ENCODE measurements around the gene MPRIP.

GRCh38 chr17:17153709-17154108, 111.5 kb downstream of the MPRIP start:
- TF ChIP-seq, protein P1, sequence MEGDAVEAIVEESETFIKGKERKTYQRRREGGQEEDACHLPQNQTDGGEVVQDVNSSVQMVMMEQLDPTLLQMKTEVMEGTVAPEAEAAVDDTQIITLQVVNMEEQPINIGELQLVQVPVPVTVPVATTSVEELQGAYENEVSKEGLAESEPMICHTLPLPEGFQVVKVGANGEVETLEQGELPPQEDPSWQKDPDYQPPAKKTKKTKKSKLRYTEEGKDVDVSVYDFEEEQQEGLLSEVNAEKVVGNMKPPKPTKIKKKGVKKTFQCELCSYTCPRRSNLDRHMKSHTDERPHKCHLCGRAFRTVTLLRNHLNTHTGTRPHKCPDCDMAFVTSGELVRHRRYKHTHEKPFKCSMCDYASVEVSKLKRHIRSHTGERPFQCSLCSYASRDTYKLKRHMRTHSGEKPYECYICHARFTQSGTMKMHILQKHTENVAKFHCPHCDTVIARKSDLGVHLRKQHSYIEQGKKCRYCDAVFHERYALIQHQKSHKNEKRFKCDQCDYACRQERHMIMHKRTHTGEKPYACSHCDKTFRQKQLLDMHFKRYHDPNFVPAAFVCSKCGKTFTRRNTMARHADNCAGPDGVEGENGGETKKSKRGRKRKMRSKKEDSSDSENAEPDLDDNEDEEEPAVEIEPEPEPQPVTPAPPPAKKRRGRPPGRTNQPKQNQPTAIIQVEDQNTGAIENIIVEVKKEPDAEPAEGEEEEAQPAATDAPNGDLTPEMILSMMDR (IDR thresholded peaks at IDR 0.05) = no peak
- no peak for TF ChIP-seq EZH2 (IDR thresholded peaks at IDR 0.05; ENCODE audit: borderline replicate concordance, insufficient read depth, low read depth, low read length, poor library complexity, severe bottlenecking)
